NCI-H1048 (cell line): Measurements from ENCODE around the gene RGS4.
A peak's percentile ranks its signal among the peaks of the same experiment; 100 is the strongest.
"Not testable (repeated sequence)": the region's sequence is repeated elsewhere in the genome, so short reads cannot be mapped to it uniquely, and the experiment has no call there.

ENCODE experiments used
- DNase-seq: peaks from one replicate; lab custom pipeline; 2025; lab: John Stamatoyannopoulos, UW

RGS4 gene

GRCh38 chr1:163068716-163069115 is 445 bp upstream of the RGS4 start:
- no peak for DNase-seq

- DNase-seq: no peak
Observed at GRCh38 chr1:163069655-163070277, 605 bp downstream of the RGS4 start.

- DNase-seq: peak; percentile 65
Observed at GRCh38 chr1:163071405-163072255, 2.5 kb downstream of the RGS4 start.

GRCh38 chr1:163072658-163073057 is 3.5 kb downstream of the RGS4 start:
- no peak for DNase-seq

- DNase-seq: no peak
Observed at GRCh38 chr1:163074004-163074403, 4.8 kb downstream of the RGS4 start.

- DNase-seq: no peak
Observed at GRCh38 chr1:163074716-163075284, 5.6 kb downstream of the RGS4 start.

- no peak for DNase-seq
Observed at GRCh38 chr1:163076044-163076443, 6.9 kb downstream of the RGS4 start.

- no peak for DNase-seq
Observed at GRCh38 chr1:163076446-163076845, 7.3 kb downstream of the RGS4 start.

GRCh38 chr1:163076981-163077761 is 8.0 kb downstream of the RGS4 start:
- no peak for DNase-seq

- DNase-seq: no peak
Observed at GRCh38 chr1:163082971-163083370, 13.8 kb downstream of the RGS4 start.

GRCh38 chr1:163083690-163084089 is 14.5 kb downstream of the RGS4 start:
- DNase-seq: no peak

- no peak for DNase-seq
Observed at GRCh38 chr1:163084330-163084729, 15.2 kb downstream of the RGS4 start.

GRCh38 chr1:163085041-163085903 is 16.1 kb downstream of the RGS4 start:
- DNase-seq: no peak

- DNase-seq: no peak
Observed at GRCh38 chr1:163085904-163086268, 16.7 kb downstream of the RGS4 start.

GRCh38 chr1:163089117-163089516 is 20.0 kb downstream of the RGS4 start:
- not testable (repeated sequence) for DNase-seq

GRCh38 chr1:163090321-163090945 is 21.3 kb downstream of the RGS4 start:
- DNase-seq: no peak

- no peak for DNase-seq
Observed at GRCh38 chr1:163093169-163093568, 24.0 kb downstream of the RGS4 start.

GRCh38 chr1:163093579-163093978 is 24.4 kb downstream of the RGS4 start:
- DNase-seq: no peak

GRCh38 chr1:163094182-163094581 is 25.0 kb downstream of the RGS4 start:
- DNase-seq: no peak

GRCh38 chr1:163094589-163094988 is 25.4 kb downstream of the RGS4 start:
- DNase-seq: no peak

- DNase-seq: no peak
Observed at GRCh38 chr1:163095213-163095612, 26.1 kb downstream of the RGS4 start.
